Prostate gland (tissue), 2 donors: ENCODE measurements around the gene CFAP45.

Source experiments
- CTCF ChIP-seq, 4 experiments: fragments of 200-600 bp in 2 of 4; fragments of 450-650 bp in 2 of 4; sonication (generic) in 2 of 4; IDR thresholded peaks; 1 replicate in 3 of 4; 2 replicates in 1 of 4; pipeline ENCODE4 v1.5.1; 2016 to 2019; ENCODE audit warnings: antibody characterized with exemption in 4 of 4, mild to moderate bottlenecking in 2 of 4, moderate library complexity in 2 of 4
- POLR2AphosphoS5 ChIP-seq: sonication (generic); formaldehyde crosslinking; IDR thresholded peaks from one replicate; pipeline ENCODE4 v1.6.1; 2017; ENCODE audit warnings: antibody characterized with exemption

GRCh38 chr1:159854116-159854692 is 45.8 kb downstream of the CFAP45 start:
- TF ChIP-seq CTCF (IDR thresholded peaks at IDR 0.05) = no peak
- TF ChIP-seq POLR2AphosphoS5 = no peak
